GM12864 (cell line): Measurements from ENCODE around the gene LYPD5.

Source experiments
- DNase-seq: peaks from one replicate; pipeline ENCODE4 v3.0.0-alpha.2; 2011; ENCODE audit warnings: low read depth
- H3K4me3 ChIP-seq: 2 replicates; pipeline ENCODE4 v1.5.1; 2011; ENCODE audit warnings: mild to moderate bottlenecking, low read depth, low read length, control low read depth
- CTCF ChIP-seq: IDR thresholded peaks from 2 replicates; pipeline ENCODE4 v1.5.1; 2011; ENCODE audit warnings: low read depth, mild to moderate bottlenecking, moderate library complexity, low read length, control low read depth, inconsistent platforms; ENCODE audit errors: missing control alignments

LYPD5 gene

GRCh38 chr19:43763473-43763939 is 38.7 kb downstream of the LYPD5 start:
- no peak for TF ChIP-seq CTCF
- DNase-seq, result no peak
- H3K4me3 ChIP-seq, result no peak overlapping the region

- no peak overlapping the region for H3K4me3 ChIP-seq
- DNase-seq, result no peak
- TF ChIP-seq CTCF, result no peak
These were observed 39.4 kb downstream of the LYPD5 start for GRCh38 chr19:43762814-43763213.

GRCh38 chr19:43760941-43761340 is 41.3 kb downstream of the LYPD5 start:
- no peak for DNase-seq
- no peak for TF ChIP-seq CTCF

GRCh38 chr19:43759515-43759914 is 42.7 kb downstream of the LYPD5 start:
- no peak for DNase-seq
- H3K4me3 ChIP-seq, result no peak overlapping the region
- peak; percentile 57 for TF ChIP-seq CTCF

More at GRCh38 chr19:43760941-43761340, 41.3 kb downstream of the LYPD5 start:
- H3K4me3 ChIP-seq, result no peak overlapping the region

GRCh38 chr19:43755256-43755801 is 46.9 kb downstream of the LYPD5 start:
- peak overlapping the region; percentile 91 for H3K4me3 ChIP-seq
- DNase-seq, result no peak
- TF ChIP-seq CTCF, result no peak

GRCh38 chr19:43754503-43755255 is 47.6 kb downstream of the LYPD5 start, which contains the start of gene SMG9:
TSS of gene SMG9 (minus strand) at chr19:43754962. CDS start at chr19:43750741, 4,221 bp downstream.
- no peak for TF ChIP-seq CTCF
- DNase-seq, result no peak
- H3K4me3 ChIP-seq, result peak within 1 kb of the TSS; percentile 91

GRCh38 chr19:43754253-43754502 is 48.1 kb downstream of the LYPD5 start:
- peak overlapping the region; percentile 91 for H3K4me3 ChIP-seq
- no peak for DNase-seq
- TF ChIP-seq CTCF, result no peak
